A549 (cell line): ENCODE measurements around the gene FAM120C. TPM values are rescaled to one million over a fixed set of nuclear protein-coding genes. Genes with fewer than 3 reads are reported as not detected.

Experiments used
- ATAC-seq, 2 experiments: fragments of 200-7000 bp in 1 of 2; fragments of >200 bp in 1 of 2; cut with Nextera tagmentation in 1 of 2; cut with Tn5 transposase in 1 of 2; 3 replicates each; pipeline versions ENCODE4 v1.8.0 to v1.9.1; 2018 to 2020; ENCODE audit warnings: mild to moderate bottlenecking in 1 of 2, moderate library complexity in 1 of 2
- CTCF ChIA-PET: fragments of 300-600 bp; sonication (Branson Sonifier 250); formaldehyde crosslinking; extraction: SDS; loops from one replicate; lab custom pipeline; 2021; ENCODE audit warnings: antibody characterized with exemption, inconsistent platforms; lab: Yijun Ruan, JAX
- POLR2A ChIA-PET: fragments of 350-600 bp; formaldehyde crosslinking; extraction: SDS; loops from one replicate; lab custom pipeline; 2021; ENCODE audit warnings: antibody characterized with exemption, inconsistent platforms; lab: Yijun Ruan, JAX
- DNase-seq, 2 experiments: peaks; one replicate each; pipeline versions ENCODE4 v3.0.0 to v3.0.0-alpha.2; 2011 to 2016; ENCODE audit warnings: low read depth in 1 of 2, low spot score in 1 of 2
- FAIRE-seq: peaks from 2 replicates; lab custom pipeline; 2011; peaks lifted over from hg19 to GRCh38; lab: Jason Lieb, UNC
- H3K27ac ChIP-seq, 2 experiments: fragments of >200 bp; sonication (Bioruptor Twin); formaldehyde crosslinking; 3 replicates each; pipeline ENCODE4 v1.5.1; 2016 to 2017
- H3K4me1 ChIP-seq: fragments of >200 bp; sonication (Bioruptor Twin); formaldehyde crosslinking; 3 replicates; pipeline ENCODE4 v1.6.1; 2016
- H3K4me2 ChIP-seq: fragments of >200 bp; sonication (Bioruptor Twin); formaldehyde crosslinking; 3 replicates; pipeline ENCODE4 v1.6.1; 2016
- H3K4me3 ChIP-seq: fragments of >200 bp; sonication (Bioruptor Twin); formaldehyde crosslinking; 3 replicates; pipeline ENCODE4 v1.5.1; 2016
- H3K9me3 ChIP-seq: fragments of >200 bp; sonication (Bioruptor Twin); formaldehyde crosslinking; 3 replicates; pipeline ENCODE4 v1.6.1; 2016
- BCL3 ChIP-seq: fragments of >200 bp; sonication (Bioruptor Twin); formaldehyde crosslinking; IDR thresholded peaks from 3 replicates; pipeline ENCODE4 v1.6.1; 2016
- CBX8 ChIP-seq: fragments of 200-600 bp; sonication (generic); IDR thresholded peaks from 2 replicates; pipeline ENCODE4 v1.6.1; 2016
- CHD2 ChIP-seq: fragments of 150-350 bp; IDR thresholded peaks from 2 replicates; pipeline ENCODE4 v1.6.1; 2014; ENCODE audit warnings: low read length; ENCODE audit not compliant: partially characterized antibody
- EHF ChIP-seq: fragments of 250-450 bp; sonication (Bioruptor Pico); IDR thresholded peaks from 2 replicates; pipeline ENCODE4 v1.5.0; 2020; ENCODE audit warnings: mild to moderate bottlenecking
- EHMT2 ChIP-seq: fragments of 200-600 bp; sonication (generic); IDR thresholded peaks from 2 replicates; pipeline ENCODE4 v1.6.1; 2016; ENCODE audit warnings: antibody characterized with exemption, low read depth, mild to moderate bottlenecking, moderate library complexity
- FOSB ChIP-seq: fragments of 250-450 bp; sonication (Bioruptor Pico); IDR thresholded peaks from 2 replicates; pipeline ENCODE4 v1.5.0; 2020; ENCODE audit warnings: mild to moderate bottlenecking, moderate library complexity
- GATA3 ChIP-seq: IDR thresholded peaks from 2 replicates; pipeline ENCODE4 v1.6.1; 2012; ENCODE audit warnings: borderline replicate concordance
- HES2 ChIP-seq: fragments of >200 bp; sonication (Bioruptor Twin); formaldehyde crosslinking; IDR thresholded peaks from 2 replicates; pipeline ENCODE4 v1.6.1; 2016
- HMGXB4 ChIP-seq: fragments of 250-450 bp; sonication (Bioruptor Pico); IDR thresholded peaks from 2 replicates; pipeline ENCODE4 v1.5.0; 2021; ENCODE audit warnings: mild to moderate bottlenecking, moderate library complexity, borderline replicate concordance
- KDM5A ChIP-seq: fragments of 200-600 bp; sonication (generic); IDR thresholded peaks from 2 replicates; pipeline ENCODE4 v1.6.1; 2016; ENCODE audit warnings: antibody characterized with exemption, mild to moderate bottlenecking
- MAX ChIP-seq: IDR thresholded peaks from 2 replicates; pipeline ENCODE4 v1.6.1; 2012
- MYC ChIP-seq: IDR thresholded peaks from 2 replicates; pipeline ENCODE4 v1.6.1; 2012; ENCODE audit warnings: mild to moderate bottlenecking, inconsistent platforms, low read length, improper control_type of control experiment, borderline replicate concordance
- POLR2A ChIP-seq: IDR thresholded peaks from 2 replicates; pipeline ENCODE4 v1.6.1; 2012; ENCODE audit warnings: mild to moderate bottlenecking, low read length
- RAD21 ChIP-seq, 2 experiments: fragments of >200 bp in 1 of 2; sonication (Bioruptor Twin) in 1 of 2; formaldehyde crosslinking in 1 of 2; IDR thresholded peaks in 1 of 2; conservative IDR thresholded peaks in 1 of 2; 2 replicates in 1 of 2; 3 replicates in 1 of 2; pipeline ENCODE4 v1.6.1; 2012 to 2018; ENCODE audit warnings: inconsistent platforms in 1 of 2
- RARB ChIP-seq: fragments of 250-450 bp; sonication (Bioruptor Pico); IDR thresholded peaks from 2 replicates; pipeline ENCODE4 v1.8.0; 2021; ENCODE audit warnings: mild to moderate bottlenecking, moderate library complexity
- RCOR1 ChIP-seq: fragments of 150-350 bp; IDR thresholded peaks from 2 replicates; pipeline ENCODE4 v1.6.1; 2014; ENCODE audit warnings: antibody characterized with exemption, low read length, low read depth
- RFX5 ChIP-seq: fragments of 450-650 bp; IDR thresholded peaks from 2 replicates; pipeline ENCODE4 v1.7.1; 2014; ENCODE audit warnings: antibody characterized with exemption, mild to moderate bottlenecking, moderate library complexity
- RNF2 ChIP-seq: fragments of 200-600 bp; sonication (generic); IDR thresholded peaks from 2 replicates; pipeline ENCODE4 v1.6.1; 2016; ENCODE audit warnings: low read depth, mild to moderate bottlenecking, antibody characterized with exemption, moderate library complexity, borderline replicate concordance
- SREBF2 ChIP-seq: fragments of 450-650 bp; IDR thresholded peaks from 2 replicates; pipeline ENCODE4 v1.6.1; 2014; ENCODE audit warnings: mild to moderate bottlenecking, moderate library complexity
- TP53 ChIP-seq: fragments of 250-450 bp; sonication (Bioruptor Pico); IDR thresholded peaks from 2 replicates; pipeline ENCODE4 v1.5.0; 2021; ENCODE audit warnings: mild to moderate bottlenecking, moderate library complexity
- ZSCAN20 ChIP-seq: fragments of 250-450 bp; sonication (Bioruptor Pico); IDR thresholded peaks from 2 replicates; pipeline ENCODE4 v1.8.0; 2022; ENCODE audit warnings: mild to moderate bottlenecking, moderate library complexity
- WGBS: methylation state at CpG from one replicate; pipeline ENCODE4 v1.1.6; 2017; ENCODE audit errors: missing lambda C conversion rate; 5-methylcytosine and 5-hydroxymethylcytosine counted together
- polyA plus RNA-seq, 4 experiments: library from polyadenylated mRNA; depleted of rRNA in 3 of 4; stranded (reverse); fragments of >200 nt; fragmentation: RNase III in 1 of 4; extraction: RNeasy Plus Mini Kit Qiagen cat#74134 plus additional on column Dnase treatment in 1 of 4; gene quantifications; 2 replicates in 3 of 4; 3 replicates in 1 of 4; pipeline ENCODE4 v1.2.3, GENCODE V29; 2011 to 2017

The FAM120C gene
- polyA plus RNA-seq, 2 of the 4 experiments (the other 2 are of a cell fraction), result 6.0 to 7.7 TPM

GRCh38 chrX:54213603-54214002, 30.5 kb upstream of the FAM120C start:
- POLR2A ChIA-PET, result no interaction called here
- FAIRE-seq, result no peak
- WGBS, result 75% methylated on average over 3 of the region's 3 CpGs

GRCh38 chrX:54208531-54208930, 25.5 kb upstream of the FAM120C start:
- Histone ChIP-seq H3K4me2 (no peak overlapping the region), H3K27ac (no peak overlapping the region), H3K4me1 (no peaks in the 10 kb centered on the region), H3K4me3 (no peak overlapping the region)
- DNase-seq (no peak), FAIRE-seq (no peak)
- ChIA-PET POLR2A (no interaction called here), CTCF (no interaction called here)
- WGBS, result 50% methylated on average over 3 of the region's 3 CpGs
- TF ChIP-seq ZSCAN20 (CRISPR knock-in tag) (no peak), EHMT2 (no peak), RARB (CRISPR knock-in tag) (no peak)
- TF ChIP-seq, all 56 proteins: peak for 0
- no peaks in the 10 kb centered on the region for H3K9me3 ChIP-seq
- no peak for ATAC-seq

More at GRCh38 chrX:54213603-54214002, 30.5 kb upstream of the FAM120C start:
- no peak for ATAC-seq
- Histone ChIP-seq H3K4me1 (no peaks in the 10 kb centered on the region), H3K9me3 (no peaks in the 10 kb centered on the region)
- TF ChIP-seq FOSB (CRISPR knock-in tag) (no peak), RAD21 (conservative IDR thresholded peaks at IDR 0.05 in 1 of 2, IDR thresholded peaks at IDR 0.05 in 1 of 2) (no peak), MYC (no peak), POLR2A (no peak), CHD2 (no peak), RFX5 (no peak), TP53 (CRISPR knock-in tag) (no peak), RCOR1 (no peak), GATA3 (no peak), RNF2 (no peak), SREBF2 (no peak), HMGXB4 (CRISPR knock-in tag) (no peak), HES2 (no peak), EHF (CRISPR knock-in tag) (no peak), CBX8 (no peak), KDM5A (no peak), BCL3 (no peak)
- TF ChIP-seq, all 56 proteins: peak for 0
- DNase-seq, result no peak
- CTCF ChIA-PET, result no interaction called here
- no peak overlapping the region for H3K4me2 ChIP-seq
- H3K27ac ChIP-seq, result no peak overlapping the region
- no peak overlapping the region for H3K4me3 ChIP-seq

- ChIA-PET POLR2A (no interaction called here), CTCF (no interaction called here)
- Histone ChIP-seq H3K4me1 (no peaks in the 10 kb centered on the region), H3K27ac (no peak overlapping the region), H3K4me3 (no peak overlapping the region), H3K4me2 (no peak overlapping the region), H3K9me3 (no peaks in the 10 kb centered on the region)
- ATAC-seq (no peak), FAIRE-seq (no peak), DNase-seq (no peak)
- TF ChIP-seq TP53 (CRISPR knock-in tag) (no peak), POLR2A (no peak), MAX (no peak), HMGXB4 (CRISPR knock-in tag) (no peak)
- 41% methylated on average over 6 of the region's 6 CpGs for WGBS
Observed at GRCh38 chrX:54198262-54198661, 15.2 kb upstream of the FAM120C start.
